OCI-M1 (cell line): ENCODE measurements around the gene RECQL.

ENCODE experiments used
- DNase-seq: peaks from one replicate; lab custom pipeline; 2025; lab: John Stamatoyannopoulos, UW

The RECQL gene, protein sequence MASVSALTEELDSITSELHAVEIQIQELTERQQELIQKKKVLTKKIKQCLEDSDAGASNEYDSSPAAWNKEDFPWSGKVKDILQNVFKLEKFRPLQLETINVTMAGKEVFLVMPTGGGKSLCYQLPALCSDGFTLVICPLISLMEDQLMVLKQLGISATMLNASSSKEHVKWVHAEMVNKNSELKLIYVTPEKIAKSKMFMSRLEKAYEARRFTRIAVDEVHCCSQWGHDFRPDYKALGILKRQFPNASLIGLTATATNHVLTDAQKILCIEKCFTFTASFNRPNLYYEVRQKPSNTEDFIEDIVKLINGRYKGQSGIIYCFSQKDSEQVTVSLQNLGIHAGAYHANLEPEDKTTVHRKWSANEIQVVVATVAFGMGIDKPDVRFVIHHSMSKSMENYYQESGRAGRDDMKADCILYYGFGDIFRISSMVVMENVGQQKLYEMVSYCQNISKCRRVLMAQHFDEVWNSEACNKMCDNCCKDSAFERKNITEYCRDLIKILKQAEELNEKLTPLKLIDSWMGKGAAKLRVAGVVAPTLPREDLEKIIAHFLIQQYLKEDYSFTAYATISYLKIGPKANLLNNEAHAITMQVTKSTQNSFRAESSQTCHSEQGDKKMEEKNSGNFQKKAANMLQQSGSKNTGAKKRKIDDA

DNA sequence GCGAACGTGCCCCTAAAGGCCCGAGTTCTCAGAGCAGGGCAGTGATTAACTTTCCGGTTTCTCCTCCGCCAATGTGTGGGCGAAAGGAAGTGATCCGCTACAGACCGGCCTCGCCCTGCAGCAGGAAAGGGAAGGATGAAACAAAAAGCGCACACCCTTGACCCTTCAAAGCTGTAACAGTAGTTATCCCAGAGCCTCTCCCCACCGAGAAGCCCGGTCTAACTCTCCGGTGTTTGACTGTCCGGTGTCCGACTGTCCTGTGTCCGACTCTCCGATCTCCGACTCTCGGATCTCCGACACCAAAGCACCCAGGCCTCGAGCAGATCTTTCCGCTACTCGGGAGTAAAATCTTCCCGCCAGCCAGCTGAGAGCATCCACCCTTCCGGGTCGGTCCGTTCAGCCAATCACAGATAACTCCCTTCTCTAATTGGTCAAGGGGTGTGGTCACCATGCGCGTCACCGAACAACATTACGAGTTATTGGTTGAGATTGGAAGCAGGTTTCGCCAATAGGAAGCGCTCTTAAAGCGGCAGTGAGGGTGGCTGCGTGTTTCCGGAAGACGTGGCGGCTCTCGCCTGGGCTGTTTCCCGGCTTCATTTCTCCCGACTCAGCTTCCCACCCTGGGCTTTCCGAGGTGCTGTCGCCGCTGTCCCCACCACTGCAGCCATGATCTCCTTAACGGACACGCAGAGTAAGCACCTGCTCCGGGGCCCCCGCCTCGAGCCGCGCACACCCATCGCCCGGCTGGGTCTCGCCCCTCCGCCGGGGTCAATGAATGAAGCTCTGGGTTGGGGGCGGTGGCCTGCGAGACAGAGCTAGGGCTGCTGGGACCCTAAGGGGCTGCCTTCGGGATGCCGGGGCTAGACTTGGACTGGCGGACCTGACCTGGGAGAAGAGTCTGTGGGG, at the start of gene RECQL, which contains the start of gene GOLT1B:
RECQL (minus strand) TSS at position 378 of the 906 bp plus-strand sequence. CDS start 2,065 bp downstream, outside the sequence.
GOLT1B (plus strand) TSS at position 532 of the 906 bp plus-strand sequence; CDS start at position 667, 135 bp downstream.
- DNase-seq = peak; percentile 98

DNA sequence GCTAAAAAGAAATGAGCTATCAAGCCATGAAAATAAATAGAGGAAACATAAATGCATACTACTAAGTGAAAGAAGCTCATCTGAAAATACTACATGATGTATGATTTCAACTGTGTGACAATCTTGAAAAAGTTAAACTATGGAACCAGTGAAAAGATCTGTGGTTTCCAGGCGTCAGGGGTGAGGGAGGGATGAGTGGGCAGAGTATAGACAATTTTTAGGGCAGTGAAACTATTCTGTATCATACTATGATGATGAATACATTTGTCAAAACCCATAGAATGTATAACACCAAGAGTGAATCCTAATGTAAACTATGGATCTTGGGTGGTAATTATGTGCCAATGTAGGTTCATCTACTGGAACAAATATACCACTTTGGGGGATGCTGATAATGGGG, 46.0 kb upstream of the RECQL start:
- no peak for DNase-seq

DNA sequence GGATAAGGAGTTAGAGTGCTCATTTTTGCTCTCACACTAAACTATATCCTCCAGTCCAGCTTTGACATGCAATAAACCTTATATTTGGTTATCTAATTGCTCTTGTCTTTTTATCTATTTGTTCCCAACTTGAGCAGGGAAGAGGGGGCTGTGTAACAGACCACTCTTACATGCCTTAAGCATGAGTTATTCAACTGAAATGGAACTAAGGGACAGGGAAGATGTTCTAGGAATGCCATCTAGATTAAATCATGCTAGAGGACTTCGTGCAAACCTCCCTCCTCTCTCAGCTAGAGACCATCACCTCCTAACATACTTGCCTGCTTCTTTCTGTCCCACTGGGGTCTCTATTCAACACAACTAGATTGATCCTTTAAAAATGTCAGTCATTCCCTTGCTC, 45.3 kb upstream of the RECQL start:
- DNase-seq = no peak

DNA sequence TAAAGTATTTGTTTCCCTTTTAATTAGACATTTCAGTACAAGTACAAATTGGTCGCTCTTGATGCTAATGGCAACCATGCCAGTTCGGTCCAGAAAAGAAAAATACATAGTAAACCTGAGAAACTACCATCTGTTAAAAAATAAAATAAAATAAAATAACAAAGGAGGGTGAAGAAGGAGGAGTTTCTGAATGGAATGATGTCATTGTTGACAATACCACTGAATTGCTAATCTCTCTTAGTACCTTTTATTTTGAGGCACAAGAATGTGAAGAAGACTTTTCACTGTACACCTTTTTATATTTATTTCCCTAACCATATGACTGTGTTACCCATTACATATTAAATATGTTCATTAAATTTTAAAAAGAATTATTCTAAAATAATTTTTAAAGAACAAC, 44.1 kb upstream of the RECQL start:
- no peak for DNase-seq

DNA sequence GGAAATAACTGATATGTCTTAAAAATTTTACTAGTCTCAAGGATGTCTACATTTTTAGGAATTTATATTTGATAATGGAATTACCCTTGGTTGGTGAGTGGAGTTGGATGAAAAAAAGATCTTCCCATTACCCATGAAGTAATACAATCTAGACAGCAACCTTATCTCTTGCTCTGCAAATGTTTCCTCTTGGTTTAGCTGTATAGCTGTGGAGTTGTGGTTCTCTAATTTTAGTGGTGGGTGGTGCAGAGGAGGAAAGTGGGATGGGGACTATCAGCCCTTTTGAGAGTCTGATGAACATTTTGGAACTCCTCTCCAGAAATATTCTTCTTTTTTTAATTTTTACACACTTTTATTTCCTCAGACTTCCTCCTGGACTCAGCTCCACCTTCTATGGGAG, 41.7 kb upstream of the RECQL start:
- peak; percentile 37 for DNase-seq

DNA sequence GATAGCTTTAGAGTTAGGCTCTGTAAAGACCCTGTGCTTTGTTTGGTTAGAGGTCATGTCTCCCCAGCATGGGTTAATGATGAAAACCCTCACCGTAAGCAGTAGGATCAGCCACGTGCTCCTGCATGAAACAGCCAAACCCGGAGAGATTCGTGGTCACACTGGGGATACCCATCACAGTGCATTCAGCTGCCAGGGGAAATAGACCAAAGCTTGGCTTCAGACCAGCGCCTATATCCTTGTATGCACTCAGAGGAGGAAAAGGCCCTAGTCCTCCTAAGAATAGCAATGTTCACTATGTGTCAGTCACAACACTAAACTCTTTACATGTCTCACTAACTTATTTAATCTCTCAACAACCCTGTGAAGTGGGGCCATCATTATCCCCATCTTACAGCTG, 41.0 kb upstream of the RECQL start:
- no peak for DNase-seq

DNA sequence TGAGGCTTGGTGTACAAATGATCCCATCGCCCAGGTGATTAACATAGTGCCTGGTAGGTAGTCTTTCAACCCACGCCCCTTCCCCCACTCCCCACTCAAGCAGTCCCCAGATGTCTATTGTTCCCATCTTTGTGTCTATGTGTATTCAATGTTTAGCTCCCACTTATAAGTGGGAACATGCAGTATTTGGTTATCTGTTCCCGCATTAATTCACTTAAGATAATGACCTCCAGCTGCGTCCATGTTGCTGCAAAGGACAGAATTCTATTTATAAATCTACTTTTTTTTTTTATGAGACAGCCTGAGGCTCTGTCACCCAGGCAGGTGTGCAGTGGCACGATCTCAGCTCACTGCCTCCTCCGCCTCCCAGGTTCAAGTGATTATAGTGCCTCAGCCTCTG, 40.3 kb upstream of the RECQL start:
- no peak for DNase-seq

DNA sequence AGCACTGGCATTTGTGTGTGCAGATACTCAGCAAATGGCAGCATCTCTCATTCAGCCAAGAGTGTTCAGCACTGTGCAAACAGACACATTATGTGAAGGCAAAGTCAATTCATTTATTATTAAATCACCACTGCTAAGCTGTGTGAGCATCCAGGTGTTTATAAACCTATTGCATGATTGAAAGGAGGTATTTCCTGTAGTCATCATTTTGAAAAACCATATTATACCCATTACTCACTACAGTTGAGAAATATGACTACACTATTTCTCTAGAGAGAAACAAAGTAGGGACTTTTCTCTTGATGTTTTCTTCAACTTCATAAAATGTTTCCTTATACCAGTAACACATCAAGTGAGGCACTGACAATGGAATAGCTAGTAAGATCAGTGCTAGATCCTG, 38.4 kb upstream of the RECQL start:
- no peak for DNase-seq

DNA sequence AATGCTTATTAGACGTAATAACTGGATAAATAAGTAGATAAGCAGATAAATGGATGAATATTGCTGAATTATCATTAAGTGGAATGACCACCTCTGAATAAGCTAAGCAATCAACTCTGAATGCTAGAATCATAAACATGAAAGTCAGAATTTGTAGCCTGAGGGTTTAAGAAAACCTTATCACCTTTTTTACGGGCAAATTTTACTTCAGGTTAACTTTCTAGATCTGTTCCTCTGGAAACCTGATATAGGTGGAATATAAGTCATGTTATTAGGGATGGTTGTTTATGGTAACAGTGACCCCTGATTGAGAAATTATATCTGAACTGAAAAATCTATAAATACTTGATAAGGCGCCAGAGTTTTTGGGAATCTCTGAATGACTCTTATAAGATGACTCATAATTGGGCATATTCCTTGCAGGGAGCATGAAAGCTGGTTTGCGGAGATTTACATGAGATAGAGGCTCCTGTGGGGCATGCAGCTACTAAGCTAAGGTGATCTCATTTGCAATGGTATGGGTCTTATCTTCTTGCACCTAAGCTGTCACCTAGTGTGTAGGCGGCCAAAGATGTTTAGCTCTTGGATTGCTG, 36.7 kb upstream of the RECQL start:
- DNase-seq = no peak

DNA sequence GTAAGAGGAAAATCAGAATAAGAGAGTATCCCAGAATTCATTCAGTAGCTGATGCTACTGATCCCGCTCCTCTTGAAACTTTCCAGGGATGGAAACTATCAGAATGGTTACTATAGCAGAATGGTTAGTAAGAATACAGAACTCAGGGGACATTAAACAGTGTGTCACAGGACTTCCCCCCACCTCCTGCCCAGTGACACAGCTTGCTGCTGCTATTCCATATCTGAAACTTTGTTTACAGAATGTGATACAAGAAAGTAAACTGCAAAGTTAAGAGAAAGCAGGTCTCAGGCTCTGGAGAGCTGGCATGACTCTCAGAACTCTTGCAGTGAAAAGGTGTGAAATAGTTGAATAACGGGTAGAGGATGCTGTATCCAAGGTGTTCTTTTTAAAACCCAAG, 28.0 kb upstream of the RECQL start:
- no peak for DNase-seq

DNA sequence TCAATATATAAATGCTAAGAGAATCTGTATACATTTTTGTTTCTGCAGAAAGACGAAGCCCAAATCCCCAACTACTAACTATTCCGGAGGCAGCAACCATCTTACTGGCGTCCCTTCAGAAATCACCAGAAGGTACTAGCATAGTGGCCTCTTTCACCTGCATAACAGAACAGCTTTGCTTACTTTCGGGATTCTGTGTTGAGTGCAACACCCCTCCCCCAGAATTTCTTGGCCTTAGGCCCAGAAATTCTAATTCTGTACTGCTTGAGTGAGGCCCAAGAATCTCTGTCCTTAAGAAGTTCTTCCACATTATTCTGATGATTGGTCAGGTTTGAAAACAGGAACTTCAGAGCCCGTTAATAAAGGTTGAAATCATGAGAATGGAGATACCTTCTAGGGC, 27.5 kb upstream of the RECQL start:
- DNase-seq = no peak

DNA sequence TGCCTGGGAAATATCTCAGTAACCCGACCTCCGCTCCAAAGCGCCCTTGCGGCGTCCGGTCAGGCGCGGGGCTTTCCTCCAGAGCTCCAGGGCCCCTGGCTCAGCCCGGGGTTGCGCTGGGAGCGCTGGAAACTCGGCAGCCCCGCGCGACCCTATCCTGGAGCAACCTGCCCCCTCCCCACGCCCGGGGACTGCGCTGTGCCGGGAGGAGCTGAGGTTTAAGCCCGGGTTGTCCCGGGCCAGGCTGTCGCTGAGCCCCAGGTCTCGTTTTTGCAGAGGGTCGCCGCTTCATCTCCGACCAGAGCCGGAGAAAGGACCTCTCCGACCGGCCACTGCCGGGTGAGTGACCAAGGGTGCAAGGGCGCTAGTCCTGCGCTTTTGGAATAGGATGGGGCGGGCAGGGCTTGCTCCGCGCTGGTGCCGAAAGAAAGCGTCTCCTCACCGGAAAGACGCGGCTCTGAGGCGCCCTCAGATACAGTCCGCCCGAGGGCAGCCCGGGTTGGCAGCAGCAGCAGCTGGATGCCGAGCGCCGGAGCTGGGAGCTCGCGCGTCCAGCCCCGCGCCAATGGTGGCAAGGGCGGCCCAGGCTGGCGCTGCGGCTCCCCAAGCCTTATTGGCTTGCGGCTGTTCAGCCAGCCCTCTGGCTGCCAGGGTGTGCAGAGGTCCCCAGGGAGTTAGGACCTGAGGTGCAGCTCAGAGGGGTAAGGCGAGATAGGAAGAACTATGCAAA, 26.2 kb upstream of the RECQL start:
- DNase-seq = peak; percentile 15

DNA sequence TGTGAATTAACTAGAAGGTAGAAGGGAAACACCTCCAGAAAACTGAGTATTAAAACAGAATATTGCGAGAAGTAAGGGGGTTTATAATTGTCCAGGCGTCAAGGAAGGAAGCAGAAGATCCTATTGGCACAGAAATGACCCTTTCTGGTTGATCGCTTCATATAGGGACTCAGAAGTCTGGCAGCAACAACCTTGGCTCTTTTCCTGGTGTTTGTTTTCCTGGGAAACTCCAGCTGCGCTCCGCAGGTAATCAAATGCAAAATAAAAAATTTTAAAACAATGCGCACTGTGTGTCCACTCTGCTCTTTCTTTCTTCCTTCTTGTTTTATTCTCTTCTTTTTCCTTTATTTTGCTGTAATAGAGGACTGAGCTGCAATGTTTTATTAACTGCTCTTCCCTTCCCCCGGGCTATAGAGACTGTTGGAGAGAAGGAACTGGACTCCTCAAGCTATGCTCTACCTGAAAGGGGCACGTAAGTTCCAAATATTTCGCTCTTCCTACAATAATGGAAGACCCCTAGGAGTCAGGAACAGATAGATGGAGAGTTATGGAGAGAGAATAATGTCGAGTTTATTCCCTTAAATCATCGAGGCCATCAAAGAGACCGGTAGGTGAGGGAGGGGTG, 25.4 kb upstream of the RECQL start:
- no peak for DNase-seq

DNA sequence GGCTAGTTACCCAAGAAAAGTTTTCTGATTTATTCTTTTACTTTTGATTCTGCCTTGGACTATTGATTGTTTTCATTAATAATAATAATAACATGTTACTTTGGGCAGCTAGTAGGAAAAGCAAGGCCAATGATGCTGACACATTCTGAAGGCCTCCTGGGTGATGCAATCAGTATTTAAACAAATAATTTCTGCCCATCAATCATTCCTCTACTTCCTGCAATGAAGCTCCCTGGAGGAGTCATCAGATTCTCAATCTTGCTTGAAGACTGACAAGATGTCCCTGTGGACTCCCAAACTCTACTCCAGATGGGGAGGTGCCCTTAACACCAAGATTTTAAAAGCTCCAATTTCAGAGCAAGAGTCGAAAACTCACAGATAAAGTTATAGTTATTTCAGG, 24.6 kb upstream of the RECQL start, which contains the start of gene SPX:
SPX (plus strand) TSS at position 244 of the 400 bp plus-strand sequence. CDS start 177 bp downstream, outside the sequence.
- peak; percentile 36 for DNase-seq

DNA sequence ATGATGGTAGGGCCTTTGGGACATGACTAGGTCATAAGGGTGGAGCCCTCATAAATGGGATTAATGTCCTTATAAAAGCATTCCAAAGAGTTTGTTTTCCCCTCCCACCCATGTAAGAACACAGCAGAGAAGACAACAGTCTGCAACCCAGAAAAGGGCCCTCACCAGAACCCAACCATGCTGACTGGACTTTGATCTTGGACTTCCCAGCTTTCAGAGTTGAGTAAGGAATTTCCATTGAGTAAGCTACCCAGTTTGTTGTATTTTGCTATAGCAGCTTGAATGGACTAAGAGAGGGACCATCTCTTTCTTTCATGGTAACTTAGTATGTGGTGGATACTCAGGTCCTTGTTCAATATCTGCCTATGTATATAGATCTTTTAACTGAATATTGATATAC, 21.7 kb upstream of the RECQL start:
- DNase-seq = no peak

DNA sequence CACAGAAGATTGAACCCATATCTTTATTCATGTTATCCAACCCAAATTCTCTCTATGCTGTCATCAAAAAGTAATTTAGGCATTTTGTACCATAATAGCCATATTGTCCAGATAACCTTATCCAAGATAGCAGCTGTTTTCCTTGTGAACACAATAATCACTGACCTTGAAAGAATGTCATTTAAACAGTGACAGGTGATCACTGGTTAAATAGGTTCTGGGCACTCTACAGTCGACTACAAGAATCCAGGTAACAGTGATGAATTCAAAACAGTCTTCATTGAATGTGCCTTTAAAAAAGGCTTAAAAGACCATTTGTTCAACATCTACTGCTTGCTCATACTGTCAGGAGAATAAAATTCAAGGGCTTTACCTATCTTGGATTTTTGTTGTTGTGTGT, 20.1 kb upstream of the RECQL start:
- no peak for DNase-seq

DNA sequence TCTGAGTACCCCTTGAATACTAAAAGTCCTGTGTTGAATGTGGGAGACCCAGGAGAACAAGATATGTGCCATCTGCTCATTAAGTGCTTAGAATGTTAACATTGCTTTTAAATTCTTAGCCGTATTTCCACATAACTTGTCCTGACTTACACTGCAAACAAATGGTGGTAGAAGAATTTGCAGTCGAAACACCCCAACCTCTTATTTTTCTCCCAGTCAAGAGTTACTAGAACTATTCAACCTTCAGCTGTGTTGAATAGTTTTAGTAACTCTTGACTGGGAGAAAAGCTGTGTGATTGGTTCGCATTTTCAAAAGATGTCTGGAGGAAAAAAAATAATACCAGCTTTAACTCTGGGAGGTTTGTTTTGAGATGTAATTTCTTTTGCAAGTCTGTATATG, 17.0 kb upstream of the RECQL start:
- no peak for DNase-seq

DNA sequence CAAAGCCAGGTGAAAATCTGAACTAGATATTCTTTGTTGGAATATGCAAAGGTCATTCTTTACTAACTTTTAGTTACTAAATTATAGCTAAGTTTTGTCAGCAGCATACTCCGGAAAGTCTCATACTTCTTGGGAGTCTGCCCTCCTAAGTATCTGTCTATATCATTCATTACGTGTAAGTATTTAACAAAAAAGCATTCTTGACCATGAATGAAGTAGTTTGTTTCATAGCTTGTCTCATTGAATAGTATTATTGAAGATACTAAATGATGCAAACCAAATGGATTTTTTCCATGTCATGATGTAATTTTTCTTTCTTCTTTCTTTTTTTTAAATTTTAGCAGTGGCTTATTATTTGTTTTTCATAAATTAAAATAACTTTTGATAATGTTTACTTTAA, 14.8 kb upstream of the RECQL start:
- no peak for DNase-seq

DNA sequence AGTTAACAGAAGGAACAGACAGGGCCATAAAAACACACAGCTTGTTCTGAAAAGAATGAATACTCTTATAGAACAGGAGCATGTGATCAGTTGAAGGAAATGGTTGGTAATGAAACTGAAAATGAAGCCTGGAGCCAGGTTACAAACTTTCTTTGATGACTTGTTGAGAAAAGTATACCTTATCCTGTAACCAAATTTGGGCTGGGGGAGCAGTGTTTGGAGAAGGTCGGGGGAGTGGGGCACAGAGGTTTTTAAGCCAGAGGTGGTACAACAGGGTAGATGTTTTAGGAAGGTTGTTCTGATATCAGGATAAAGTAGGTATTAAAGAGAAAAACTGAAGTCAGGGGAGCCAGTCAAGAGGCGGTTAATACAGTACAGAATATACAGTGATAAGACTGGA, 8.3 kb upstream of the RECQL start:
- no peak for DNase-seq

DNA sequence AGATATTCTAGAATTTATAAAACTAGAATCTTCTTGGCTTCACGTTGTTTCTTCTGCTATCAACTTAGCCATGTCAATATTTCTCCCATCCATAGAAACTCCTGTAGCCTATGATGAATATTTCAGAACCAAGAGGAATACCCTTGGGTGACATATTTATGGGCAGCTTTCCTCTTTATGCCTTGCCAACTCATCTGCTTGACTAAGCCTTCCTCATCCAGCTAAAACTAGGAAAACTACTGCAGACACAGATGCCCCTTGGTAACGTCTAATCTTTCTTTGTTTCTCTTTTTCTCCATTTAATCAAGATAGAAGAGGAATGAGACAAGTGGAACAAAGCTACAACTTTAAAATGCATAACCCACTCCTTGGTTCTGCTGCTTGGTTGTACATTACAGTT, 6.4 kb upstream of the RECQL start:
- DNase-seq = no peak

DNA sequence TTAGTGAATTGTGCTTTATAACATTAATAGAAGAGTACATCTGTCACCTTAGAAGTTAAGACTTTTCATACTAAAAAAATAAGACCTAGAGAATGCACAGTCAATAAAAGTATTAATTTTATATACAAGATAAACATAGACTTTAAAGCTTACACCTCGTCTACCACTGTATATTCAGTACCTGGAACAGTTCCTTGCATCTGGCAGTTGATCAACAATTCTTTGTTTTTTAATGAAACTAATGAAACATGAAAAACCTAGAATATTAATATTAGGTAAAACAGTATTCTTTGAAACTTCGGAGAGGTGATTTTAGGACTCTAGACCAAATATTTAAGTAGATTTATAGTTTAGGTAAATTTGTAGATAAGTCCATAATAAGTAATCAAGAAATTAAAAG, 4.5 kb upstream of the RECQL start:
- no peak for DNase-seq
